Pancreas (tissue), 10 donors: ENCODE data around the gene CCDC69. TPM values are rescaled to one million over a fixed set of nuclear protein-coding genes. Genes with fewer than 3 reads are reported as not detected.

ENCODE experiments used
- ATAC-seq, 4 donors: fragments of 200-7000 bp; cut with Tn5 transposase; one replicate each; pipeline versions ENCODE4 v1.8.0 to v1.9.1; 2020; ENCODE audit warnings: mild to moderate bottlenecking in 4 of 4, moderate library complexity in 4 of 4
- DNase-seq, 6 donors: peaks; one replicate each; pipeline ENCODE4 v3.0.0-alpha.2; 2020
- FAIRE-seq: peaks from 2 replicates; lab custom pipeline; 2012; peaks lifted over from hg19 to GRCh38; lab: Jason Lieb, UNC
- H3K27ac ChIP-seq, 4 donors: fragments of 200-600 bp; sonication (generic); 1 replicate in 3 of 4; 2 replicates in 1 of 4; pipeline versions ENCODE4 v1.5.0 to v1.8.0; 2020
- H3K27me3 ChIP-seq, 4 donors: fragments of 200-600 bp; one replicate each; pipeline ENCODE4 v1.8.0; 2021
- H3K36me3 ChIP-seq, 3 donors: fragments of 200-600 bp; sonication (generic) in 1 of 3; one replicate each; pipeline versions ENCODE4 v1.5.0 to v1.8.0; 2020 to 2021
- H3K4me1 ChIP-seq, 3 donors: fragments of 200-600 bp; one replicate each; pipeline ENCODE4 v1.8.0; 2021
- H3K4me3 ChIP-seq, 4 donors: fragments of 200-600 bp; sonication (generic) in 2 of 4; one replicate each; pipeline versions ENCODE4 v1.5.0 to v1.8.0; 2020 to 2021
- H3K9me3 ChIP-seq, 4 donors: fragments of 200-600 bp; one replicate each; pipeline ENCODE4 v1.8.0; 2021
- WGBS, 2 donors: extraction: QIAGEN DNeasy Blood & Tissue Kit; methylation state at CpG; one replicate each; pipeline ENCODE4 v1.1.7; 2013; 5-methylcytosine and 5-hydroxymethylcytosine counted together
- intact Hi-C, 3 donors: fragments of 100-400 bp; cut with DNase I; formaldehyde crosslinking; loops; one replicate each; pipeline versions ENCODE4 v1.11.1 to v1.14.2; 2022
- polyA plus RNA-seq, 2 donors: library from polyadenylated mRNA; stranded (reverse); fragments of 200-250 nt; gene quantifications; one replicate each; pipeline ENCODE4 v1.2.3, GENCODE V29; 2013
- total RNA-seq, 6 donors: library from RNA; stranded (reverse); fragmentation: NEBNext Ultra II Directional in 4 of 6; extraction: Animal tissue kit (Norgen Biotek cat#: 25700) in 4 of 6; gene quantifications; one replicate each; pipeline versions ENCODE4 v1.2.1 to v1.2.4, GENCODE V29; 2021 to 2023
- TF ChIP-seq, protein P1 (sequence below), 4 donors: fragments of 200-600 bp; sonication (generic) in 3 of 4; IDR thresholded peaks; one replicate each; pipeline versions ENCODE4 v1.5.0 to v1.8.0; 2021; ENCODE audit warnings: antibody characterized with exemption in 4 of 4
- donor health status: healthy with polysubstance abuse.
- donor health status: DM: no; HTN: no; CAD: no; lungs with moderate emphysema.
- donor health status: DM: no; HTN: no; CAD: no.
- donor health status: control.
- donor health status: control.
- donor health status: Bipolar disorder and iron deficiency.
- donor health status: DM: yes; HTN: yes; CAD: no.
- donor health status: DM: no; HTN: no; CAD: no.
- donor health status: DM: no; HTN: no; CAD: no.
- donor health status: DM: yes; HTN: yes; CAD: no.

The CCDC69 gene
- total and polyA plus RNA-seq, 8 donors: 8.1 to 29.4 (median 20.4) TPM

DNA sequence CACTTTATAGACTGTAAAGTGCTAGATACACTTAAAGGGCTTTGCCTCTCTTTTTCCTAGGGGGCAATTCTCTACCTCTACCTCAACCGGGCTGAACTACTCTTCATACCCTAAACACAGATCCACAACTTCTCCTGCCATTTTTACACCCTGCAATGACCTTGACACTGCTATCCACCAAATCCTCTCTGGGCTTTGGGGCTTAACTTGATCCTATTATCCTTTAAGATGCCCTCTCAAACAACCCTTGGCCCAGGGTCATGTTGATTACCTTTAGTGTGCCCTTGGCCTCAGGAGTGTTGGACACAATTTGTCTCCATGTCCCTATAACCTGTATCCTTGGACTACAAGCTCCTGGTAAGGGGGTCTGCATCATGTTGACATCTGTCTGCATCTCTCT, 85.8 kb downstream of the CCDC69 start:
- Histone ChIP-seq H3K9me3 (no peaks in the 10 kb centered on the region), H3K27me3 (no peaks in the 10 kb centered on the region), H3K4me1 (no peaks in the 10 kb centered on the region), H3K4me3 (no peak overlapping the region), H3K27ac (no peak overlapping the region), H3K36me3 (peaks cover 0 to 34% (median 0%) of the 10 kb centered on the region in 3 donors)
- WGBS, 2 donors: 64 to 79% methylated on average over 1 of the region's 1 CpG
- intact Hi-C loops: no loop called here
- no peak for DNase-seq
- ATAC-seq: no peak
- FAIRE-seq: no peak
- TF ChIP-seq, protein P1, sequence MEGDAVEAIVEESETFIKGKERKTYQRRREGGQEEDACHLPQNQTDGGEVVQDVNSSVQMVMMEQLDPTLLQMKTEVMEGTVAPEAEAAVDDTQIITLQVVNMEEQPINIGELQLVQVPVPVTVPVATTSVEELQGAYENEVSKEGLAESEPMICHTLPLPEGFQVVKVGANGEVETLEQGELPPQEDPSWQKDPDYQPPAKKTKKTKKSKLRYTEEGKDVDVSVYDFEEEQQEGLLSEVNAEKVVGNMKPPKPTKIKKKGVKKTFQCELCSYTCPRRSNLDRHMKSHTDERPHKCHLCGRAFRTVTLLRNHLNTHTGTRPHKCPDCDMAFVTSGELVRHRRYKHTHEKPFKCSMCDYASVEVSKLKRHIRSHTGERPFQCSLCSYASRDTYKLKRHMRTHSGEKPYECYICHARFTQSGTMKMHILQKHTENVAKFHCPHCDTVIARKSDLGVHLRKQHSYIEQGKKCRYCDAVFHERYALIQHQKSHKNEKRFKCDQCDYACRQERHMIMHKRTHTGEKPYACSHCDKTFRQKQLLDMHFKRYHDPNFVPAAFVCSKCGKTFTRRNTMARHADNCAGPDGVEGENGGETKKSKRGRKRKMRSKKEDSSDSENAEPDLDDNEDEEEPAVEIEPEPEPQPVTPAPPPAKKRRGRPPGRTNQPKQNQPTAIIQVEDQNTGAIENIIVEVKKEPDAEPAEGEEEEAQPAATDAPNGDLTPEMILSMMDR (IDR thresholded peaks at IDR 0.05): no peak

- intact Hi-C loops: no loop called here
Observed at GRCh38 chr5:151137067-151137825, 86.6 kb downstream of the CCDC69 start.

DNA sequence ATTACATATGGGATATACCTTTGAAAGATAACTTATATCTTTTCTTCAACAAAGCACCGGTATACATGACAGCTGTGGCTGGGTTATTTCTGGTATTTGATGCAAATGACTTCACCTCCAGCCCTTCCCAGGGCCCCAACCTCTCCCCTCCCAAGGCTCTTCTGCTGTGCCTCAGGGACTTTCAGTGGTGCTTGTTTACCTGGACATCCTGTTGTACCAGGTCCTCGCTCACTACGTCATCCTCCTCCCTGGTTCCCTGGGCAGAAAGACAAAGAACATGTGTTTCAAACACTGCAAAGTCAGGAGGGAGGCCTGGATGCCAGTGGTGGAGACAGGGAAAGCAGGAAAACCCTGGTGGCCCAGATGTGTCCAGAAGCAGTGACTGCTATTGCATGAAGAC, 89.7 kb downstream of the CCDC69 start:
- DNase-seq (peak in 1 of 6 donors; percentile 38), FAIRE-seq (no peak), ATAC-seq (peak in 3 of 4 donors; percentile 52 to 69 (median 66))
- Histone ChIP-seq H3K27ac (peak overlapping the region in 2 of 4 donors; percentile 50 to 58), H3K9me3 (no peaks in the 10 kb centered on the region), H3K36me3 (peaks cover 0 to 37% (median 0%) of the 10 kb centered on the region in 3 donors), H3K27me3 (no peaks in the 10 kb centered on the region), H3K4me3 (no peak overlapping the region), H3K4me1 (no peaks in the 10 kb centered on the region)
- intact Hi-C loops: no loop called here
- TF ChIP-seq, protein P1 (IDR thresholded peaks at IDR 0.05): no peak
- 67 to 70% methylated on average over 3 of the region's 3 CpGs for WGBS, 2 donors

More at GRCh38 chr5:151137067-151137825, 86.6 kb downstream of the CCDC69 start:
- H3K27ac ChIP-seq: no peak overlapping the region
- no peaks in the 10 kb centered on the region for H3K9me3 ChIP-seq
- DNase-seq (no peak), ATAC-seq (no peak), FAIRE-seq (no peak)
- 87 to 92% methylated on average over 10 of the region's 10 CpGs for WGBS, 2 donors
- H3K4me3 ChIP-seq: no peak overlapping the region
- TF ChIP-seq, protein P1 (IDR thresholded peaks at IDR 0.05): no peak
- H3K36me3 ChIP-seq: peaks cover 0 to 39% (median 0%) of the 10 kb centered on the region in 3 donors
- no peaks in the 10 kb centered on the region for H3K27me3 ChIP-seq
- H3K4me1 ChIP-seq: no peaks in the 10 kb centered on the region

DNA sequence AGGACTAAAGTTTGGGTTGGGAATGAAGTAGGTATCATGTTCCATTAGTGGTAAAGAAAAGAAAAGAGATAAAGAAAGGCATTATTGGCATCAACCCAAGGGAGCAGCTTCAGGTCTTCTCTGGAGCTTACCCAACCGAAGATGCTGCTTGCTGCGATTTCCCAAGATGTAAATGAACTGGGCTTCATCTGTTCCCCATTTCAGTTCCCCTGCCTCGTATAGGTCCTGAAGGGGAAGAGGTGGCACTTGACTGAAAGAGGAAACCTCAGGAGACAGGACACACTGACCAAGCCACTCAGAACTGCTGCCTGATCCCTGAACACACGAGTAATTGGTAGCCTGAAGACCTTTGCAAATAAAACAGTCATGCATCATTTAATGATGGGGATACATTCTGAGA, 90.9 kb downstream of the CCDC69 start:
- no peak overlapping the region for H3K4me3 ChIP-seq
- WGBS, 2 donors: 80 to 85% methylated on average over 4 of the region's 4 CpGs

More for the DNA sequence above, 90.9 kb downstream of the CCDC69 start:
- H3K27ac ChIP-seq: no peak overlapping the region
- ATAC-seq (peak in 1 of 4 donors; percentile 28), FAIRE-seq (no peak), DNase-seq (no peak)
- H3K9me3 ChIP-seq: no peaks in the 10 kb centered on the region
- H3K4me1 ChIP-seq: no peaks in the 10 kb centered on the region
- no peaks in the 10 kb centered on the region for H3K27me3 ChIP-seq
- TF ChIP-seq, protein P1 (IDR thresholded peaks at IDR 0.05): no peak
- intact Hi-C loops: no loop called here
- H3K36me3 ChIP-seq: peaks cover 0 to 28% (median 0%) of the 10 kb centered on the region in 3 donors

Other genes starting within 250 kb of the CCDC69 start
- 100 to 1,000 TPM in 1 of 6 donors, 10 to 100 TPM in 5; 26.3 to 131 (median 46.5) TPM for gene GPX3, start 203.5 kb downstream of the CCDC69 start, total RNA-seq
- gene GPX3, start 203.5 kb downstream of the CCDC69 start, polyA plus RNA-seq: 100 to 1,000 TPM; 271 to 298 TPM
- 100 to 1,000 TPM in 1 of 6 donors, 10 to 100 TPM in 5; 66.3 to 118 (median 71.0) TPM for gene TNIP1, start 143.1 kb downstream of the CCDC69 start, total RNA-seq
- 10 to 100 TPM; 36.4 to 54.7 TPM for gene TNIP1, start 143.1 kb downstream of the CCDC69 start, polyA plus RNA-seq
- gene ANXA6, start 66.3 kb downstream of the CCDC69 start, total RNA-seq: 10 to 100 TPM; 39.6 to 70.8 (median 48.7) TPM
- 10 to 100 TPM; 37.0 to 64.2 TPM for gene ANXA6, start 66.3 kb downstream of the CCDC69 start, polyA plus RNA-seq
- gene GM2A, start 29.1 kb upstream of the CCDC69 start, total RNA-seq: 10 to 100 TPM in 4 of 6 donors, 1 to 10 TPM in 2; 7.8 to 25.0 (median 13.1) TPM
- gene GM2A, start 29.1 kb upstream of the CCDC69 start, polyA plus RNA-seq: 1 to 10 TPM; 6.4 to 7.9 TPM
- not detected for gene SLC36A3, start 79.7 kb upstream of the CCDC69 start, total RNA-seq
- not detected for gene SLC36A3, start 79.7 kb upstream of the CCDC69 start, polyA plus RNA-seq
- not detected for gene SLC36A2, start 123.5 kb upstream of the CCDC69 start, total RNA-seq
- gene SLC36A2, start 123.5 kb upstream of the CCDC69 start, polyA plus RNA-seq: not detected
- gene SLC36A1, start 223.5 kb upstream of the CCDC69 start, total RNA-seq: 10 to 100 TPM in 1 of 6 donors, 1 to 10 TPM in 5; 5.0 to 11.3 (median 6.0) TPM
- gene SLC36A1, start 223.5 kb upstream of the CCDC69 start, polyA plus RNA-seq: 1 to 10 TPM; 2.2 to 4.0 TPM